Keratinocyte (primary cell): ENCODE measurements around the gene LSAMP.

ENCODE experiments used
- CTCF ChIP-seq, 3 experiments: IDR thresholded peaks in 1 of 3; conservative IDR thresholded peaks in 1 of 3; optimal IDR thresholded peaks in 1 of 3; 2 replicates in 2 of 3; 3 replicates in 1 of 3; pipeline versions ENCODE3 to v1.5.1; 2011; ENCODE audit warnings: low read length in 3 of 3, mild to moderate bottlenecking in 3 of 3, moderate library complexity in 2 of 3, control low read depth in 1 of 3, inconsistent platforms in 1 of 3; ENCODE audit not compliant: insufficient read depth in 2 of 3; ENCODE audit errors: extremely low read depth in 1 of 3
- EZH2 ChIP-seq: IDR thresholded peaks from one replicate; pipeline ENCODE4 v1.6.1; 2012; ENCODE audit warnings: inconsistent platforms, mild to moderate bottlenecking, low read length, moderate library complexity

GRCh38 chr3:116386168-116386567 is 59.1 kb downstream of the LSAMP start:
- no peak for TF ChIP-seq EZH2
- TF ChIP-seq CTCF (optimal IDR thresholded peaks at IDR 0.05 in 1 of 3, IDR thresholded peaks at IDR 0.05 in 1 of 3, conservative IDR thresholded peaks at IDR 0.05 in 1 of 3; ENCODE audit: extremely low read depth in 1 of 3, insufficient read depth in 2 of 3, low read length in 3 of 3), result no peak
